Measurements from ENCODE around the gene SLC31A1.

GRCh38 chr9:113223963-113224362 lies 2.6 kb downstream of the SLC31A1 start:
- no peak for TF ChIP-seq GABPA (IDR thresholded peaks at IDR 0.05; ENCODE audit: low read depth)
- TF ChIP-seq POLR2AphosphoS5 (IDR thresholded peaks at IDR 0.05; ENCODE audit: low read depth): no peak
- no peak for TF ChIP-seq CTCF (IDR thresholded peaks at IDR 0.05; ENCODE audit: insufficient read depth, low read length)
- TF ChIP-seq REST (IDR thresholded peaks at IDR 0.05; ENCODE audit: insufficient replicate concordance, low read depth): no peak
- no peak for TF ChIP-seq SPI1 (IDR thresholded peaks at IDR 0.05; ENCODE audit: borderline replicate concordance, low read depth)
